ENCODE data around the gene TMEM196.
"Not testable (repeated sequence)": the region's sequence is repeated elsewhere in the genome, so short reads cannot be mapped to it uniquely, and the experiment has no call there.

Gene TMEM196

GRCh38 chr7:19707240-19707639 lies 66.2 kb downstream of the TMEM196 start:
- DNase-seq (ENCODE audit: low read depth) = no peak

- no peak for DNase-seq (ENCODE audit: low read depth)
These were observed 67.8 kb downstream of the TMEM196 start for GRCh38 chr7:19705663-19706062.

- DNase-seq (ENCODE audit: low read depth) = no peak
These were observed 71.9 kb downstream of the TMEM196 start for GRCh38 chr7:19701471-19701870.

GRCh38 chr7:19700936-19701335 lies 72.5 kb downstream of the TMEM196 start:
- DNase-seq (ENCODE audit: low read depth) = no peak

GRCh38 chr7:19698331-19698730 lies 75.1 kb downstream of the TMEM196 start:
- no peak for DNase-seq (ENCODE audit: low read depth)

GRCh38 chr7:19696926-19697325 lies 76.5 kb downstream of the TMEM196 start:
- no peak for DNase-seq (ENCODE audit: low read depth)

GRCh38 chr7:19692111-19692828 lies 81.1 kb downstream of the TMEM196 start:
- no peak for DNase-seq (ENCODE audit: low read depth)

- no peak for DNase-seq (ENCODE audit: low read depth)
These were observed 82.7 kb downstream of the TMEM196 start for GRCh38 chr7:19690736-19691135.

- not testable (repeated sequence) for DNase-seq (ENCODE audit: low read depth)
These were observed 84.3 kb downstream of the TMEM196 start for GRCh38 chr7:19689130-19689529.

GRCh38 chr7:19681596-19681995 lies 91.8 kb downstream of the TMEM196 start:
- no peak for DNase-seq (ENCODE audit: low read depth)

GRCh38 chr7:19677180-19677579 lies 96.2 kb downstream of the TMEM196 start:
- no peak for DNase-seq (ENCODE audit: low read depth)

GRCh38 chr7:19675816-19676215 lies 97.6 kb downstream of the TMEM196 start:
- DNase-seq (ENCODE audit: low read depth) = no peak

- no peak for DNase-seq (ENCODE audit: low read depth)
These were observed 99.0 kb downstream of the TMEM196 start for GRCh38 chr7:19674266-19674960.

- no peak for DNase-seq (ENCODE audit: low read depth)
These were observed 102.6 kb downstream of the TMEM196 start for GRCh38 chr7:19670806-19671205.
